ENCODE data around the gene SERPINB1.
"Not testable (repeated sequence)": the region's sequence is repeated elsewhere in the genome, so short reads cannot be mapped to it uniquely, and the experiment has no call there.

The SERPINB1 gene

GRCh38 chr6:2841264-2842138, at the start of gene SERPINB1:
Gene SERPINB1 (minus strand): TSS chr6:2841863. CDS start chr6:2840586, 1,277 bp downstream.
- peak; percentile 89 to 95 for DNase-seq

DNA sequence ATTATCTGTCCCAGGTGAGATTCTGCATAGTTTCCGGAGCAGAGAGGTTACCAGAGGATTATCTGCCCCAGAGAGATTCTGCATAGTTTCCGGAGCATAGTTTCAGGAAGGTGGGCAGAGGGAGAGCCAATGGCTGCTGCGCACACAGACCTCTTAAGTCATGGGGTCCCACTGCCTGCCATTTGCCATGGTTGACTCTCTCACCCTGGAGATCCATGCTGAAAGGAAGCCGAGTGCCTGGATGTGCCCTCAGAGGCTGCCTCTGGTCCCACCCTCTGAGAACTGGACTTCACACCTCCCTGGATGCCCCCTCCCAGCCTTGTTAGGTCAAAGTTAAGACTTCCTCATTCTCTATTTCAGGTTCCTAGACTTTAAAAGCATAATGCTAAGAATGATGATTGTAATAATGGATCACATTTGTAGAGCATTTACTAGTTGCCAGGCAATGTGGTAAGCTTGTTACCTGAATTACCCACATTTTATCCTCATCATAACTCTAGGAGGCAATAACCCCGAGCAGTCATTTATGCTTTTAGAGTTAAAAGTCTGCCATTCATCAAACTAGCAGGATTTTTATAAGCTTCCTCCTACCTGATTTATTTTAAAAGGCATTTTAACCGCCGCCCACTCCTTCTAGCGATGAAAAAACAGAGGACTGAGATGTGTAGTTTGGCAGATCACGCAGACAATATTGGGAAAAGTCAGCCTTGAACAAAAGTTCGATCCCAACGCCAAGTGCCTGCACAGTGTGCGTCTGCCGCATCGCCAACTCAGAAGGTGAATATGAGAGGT, 49.5 kb upstream of the SERPINB1 start:
- no peak for DNase-seq

DNA sequence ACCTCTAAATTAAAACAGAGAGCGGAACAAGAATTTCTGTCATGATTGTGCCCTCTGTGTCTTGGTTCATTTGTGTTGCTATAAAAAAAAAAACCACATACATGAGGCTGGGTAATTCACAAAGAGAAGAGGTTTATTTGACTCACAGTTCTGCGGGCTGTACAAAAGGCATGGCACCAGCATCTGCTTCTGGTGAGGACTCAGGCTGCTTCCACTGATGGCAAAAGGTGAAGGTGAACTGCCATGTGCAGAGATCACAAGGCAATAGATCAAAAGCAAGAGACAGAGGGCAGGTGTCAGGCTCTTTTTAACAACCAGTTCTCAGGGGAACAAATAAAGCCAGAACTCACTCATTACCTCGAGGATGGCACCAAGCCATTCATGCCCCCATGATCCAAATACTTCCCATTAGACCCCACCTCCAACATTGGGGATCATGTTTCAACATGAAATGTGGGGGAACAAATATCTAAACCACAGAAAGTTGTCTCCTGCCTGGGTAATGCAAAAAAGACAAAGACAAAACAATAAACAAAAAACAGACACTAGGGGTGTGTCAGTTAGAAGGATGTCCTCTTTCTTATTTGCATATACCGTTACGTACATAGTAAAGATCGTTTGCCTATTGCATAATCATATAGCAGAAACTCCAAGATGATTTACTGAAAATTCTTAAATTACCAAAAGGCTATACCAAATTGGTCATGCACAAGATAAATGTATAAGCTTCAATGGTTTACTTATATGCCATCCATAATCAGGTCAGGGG, 44.5 kb upstream of the SERPINB1 start:
- no peak for DNase-seq

- peak; percentile 18 to 25 for DNase-seq
Observed at GRCh38 chr6:2884804-2885203, 43.1 kb upstream of the SERPINB1 start.

DNA sequence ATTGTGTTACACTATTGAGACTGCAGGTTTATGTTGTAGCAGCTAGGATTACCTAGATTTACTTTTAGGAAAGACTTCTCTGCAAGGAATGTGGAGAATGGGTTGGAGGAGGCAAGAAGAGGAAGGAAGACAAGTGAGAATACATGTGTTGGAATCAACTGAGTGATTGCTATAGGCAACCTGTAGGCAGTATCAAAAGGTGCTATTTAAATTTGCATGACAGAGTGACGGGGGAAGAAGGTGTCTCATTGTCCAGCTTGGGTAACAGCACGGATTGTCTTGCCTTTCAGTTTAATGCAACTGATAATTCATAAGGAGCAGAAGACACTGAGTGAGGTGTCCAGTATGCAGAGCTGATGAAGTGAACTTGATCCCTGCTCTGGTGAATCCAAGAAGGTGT, 42.0 kb upstream of the SERPINB1 start:
- no peak for DNase-seq

GRCh38 chr6:2881423-2881822, 39.8 kb upstream of the SERPINB1 start:
- no peak for DNase-seq

GRCh38 chr6:2880156-2880555, 38.5 kb upstream of the SERPINB1 start:
- not testable (repeated sequence) for DNase-seq

DNA sequence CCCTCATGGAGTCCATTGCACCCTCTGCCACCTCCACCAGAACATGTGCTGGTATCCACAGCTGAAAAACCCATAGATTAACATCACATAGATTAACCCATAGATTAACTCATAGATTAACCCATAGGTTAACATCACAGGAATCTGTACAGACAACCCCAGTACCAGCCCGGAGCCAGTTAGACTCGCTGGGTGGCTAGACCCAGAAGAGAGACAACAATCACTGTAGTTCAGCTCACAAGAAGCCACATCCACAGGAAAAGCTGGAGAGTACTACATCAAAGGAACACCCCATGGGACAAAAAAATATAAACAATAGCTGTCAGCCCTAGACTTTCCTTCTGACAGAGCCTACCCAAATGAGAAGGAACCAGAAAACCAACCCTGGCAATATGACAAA, 36.3 kb upstream of the SERPINB1 start:
- DNase-seq = no peak

- DNase-seq = no peak
Observed at GRCh38 chr6:2877057-2877882, 35.6 kb upstream of the SERPINB1 start.

GRCh38 chr6:2876210-2877056, 34.8 kb upstream of the SERPINB1 start:
- no peak for DNase-seq

GRCh38 chr6:2875359-2876191, 33.9 kb upstream of the SERPINB1 start:
- peak; percentile 26 to 33 for DNase-seq

- DNase-seq = no peak
Observed at GRCh38 chr6:2873643-2874042, 32.0 kb upstream of the SERPINB1 start.

DNA sequence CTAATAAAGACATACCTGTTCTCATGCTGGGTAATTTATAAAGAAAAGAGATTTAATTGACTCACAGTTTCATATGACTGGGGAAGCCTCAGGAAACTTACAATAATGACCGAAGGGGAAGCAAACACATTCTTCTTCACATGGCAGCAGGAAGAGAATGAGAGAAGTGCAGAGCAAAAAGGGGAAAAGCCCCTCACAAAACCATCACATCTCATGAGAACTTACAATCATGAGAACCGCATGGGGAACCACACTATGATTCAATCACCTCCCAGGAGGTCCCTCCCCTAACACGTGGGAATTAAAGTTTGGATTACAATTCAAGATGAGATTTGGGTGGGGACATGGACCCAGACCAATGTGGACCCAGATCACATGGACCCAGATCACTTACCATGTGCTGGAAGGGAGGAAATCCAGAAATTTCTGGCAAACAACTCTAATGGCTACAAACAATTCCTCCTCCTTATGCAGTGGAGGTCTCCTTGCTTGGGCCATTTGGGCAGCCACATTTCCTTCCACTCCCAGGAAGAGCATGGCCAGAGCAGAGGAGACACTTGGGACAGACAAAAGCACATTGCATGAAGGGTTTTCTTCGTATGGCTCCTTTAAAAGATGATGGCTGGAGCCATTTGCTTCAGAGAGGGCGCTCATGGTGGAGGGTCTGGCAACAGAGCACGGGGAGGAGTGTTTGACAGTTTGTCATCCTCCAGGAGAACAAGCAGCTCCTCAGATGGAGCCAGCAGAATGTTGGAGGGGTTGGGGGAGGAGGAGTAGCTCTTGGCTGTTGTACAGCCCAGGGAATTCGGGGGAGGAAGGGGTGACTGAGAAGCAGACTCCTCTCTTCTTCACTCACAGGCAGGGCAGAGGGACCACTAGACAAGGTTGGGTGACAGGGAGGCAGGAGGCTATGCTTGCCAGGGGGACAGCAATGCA, 31.0 kb upstream of the SERPINB1 start:
- no peak for DNase-seq

DNA sequence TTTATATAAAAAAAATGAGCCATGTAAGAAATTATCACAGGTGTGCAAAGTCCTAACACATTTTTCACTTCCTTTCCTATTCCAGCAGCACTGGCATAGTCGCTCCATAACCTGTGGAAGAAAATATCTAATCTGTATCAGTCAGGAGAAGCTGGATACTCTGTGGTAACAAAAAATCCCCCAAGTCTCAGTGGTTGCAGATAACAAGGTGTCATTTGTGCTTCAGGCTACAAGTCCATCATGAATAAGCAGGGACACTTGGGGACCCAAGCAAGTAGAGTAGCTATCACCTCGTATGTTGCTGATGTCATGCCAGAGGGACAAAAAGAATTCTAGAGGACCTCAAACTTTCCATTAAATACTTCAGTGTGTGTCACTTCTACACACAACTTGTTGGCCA, 30.3 kb upstream of the SERPINB1 start:
- no peak for DNase-seq

- DNase-seq = no peak
Observed at GRCh38 chr6:2871102-2871501, 29.4 kb upstream of the SERPINB1 start.

DNA sequence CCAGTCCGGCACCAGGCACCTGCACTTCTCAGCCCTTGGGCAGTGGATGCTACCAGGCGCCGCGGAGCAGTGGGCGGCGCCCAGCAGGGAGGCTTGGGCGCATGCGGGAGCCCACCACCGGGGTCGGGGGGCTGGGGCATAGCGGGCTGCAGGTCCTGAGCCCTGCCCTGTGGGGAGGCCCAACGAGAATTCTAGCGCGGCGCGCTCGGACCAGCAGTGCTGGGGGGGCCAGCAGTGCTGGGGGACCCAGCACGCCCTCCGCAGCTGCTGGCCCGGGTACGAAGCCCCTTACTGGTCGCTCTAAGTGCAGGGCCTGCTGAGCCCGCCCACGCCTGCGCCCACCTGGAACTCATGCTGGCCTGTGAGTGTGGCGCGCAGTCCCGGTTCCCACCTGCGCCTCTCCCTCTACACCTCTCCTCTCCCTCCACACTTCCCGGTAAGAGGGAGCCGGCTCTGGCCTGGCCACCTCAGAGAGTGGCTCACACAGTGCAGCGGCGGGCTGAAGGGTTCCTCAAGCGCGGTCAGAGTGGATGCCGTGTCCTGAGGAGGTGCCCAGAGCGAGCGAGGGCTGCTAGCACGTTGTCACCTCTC, 28.5 kb upstream of the SERPINB1 start:
- no peak for DNase-seq

- DNase-seq = no peak
Observed at GRCh38 chr6:2868637-2869036, 27.0 kb upstream of the SERPINB1 start.

DNA sequence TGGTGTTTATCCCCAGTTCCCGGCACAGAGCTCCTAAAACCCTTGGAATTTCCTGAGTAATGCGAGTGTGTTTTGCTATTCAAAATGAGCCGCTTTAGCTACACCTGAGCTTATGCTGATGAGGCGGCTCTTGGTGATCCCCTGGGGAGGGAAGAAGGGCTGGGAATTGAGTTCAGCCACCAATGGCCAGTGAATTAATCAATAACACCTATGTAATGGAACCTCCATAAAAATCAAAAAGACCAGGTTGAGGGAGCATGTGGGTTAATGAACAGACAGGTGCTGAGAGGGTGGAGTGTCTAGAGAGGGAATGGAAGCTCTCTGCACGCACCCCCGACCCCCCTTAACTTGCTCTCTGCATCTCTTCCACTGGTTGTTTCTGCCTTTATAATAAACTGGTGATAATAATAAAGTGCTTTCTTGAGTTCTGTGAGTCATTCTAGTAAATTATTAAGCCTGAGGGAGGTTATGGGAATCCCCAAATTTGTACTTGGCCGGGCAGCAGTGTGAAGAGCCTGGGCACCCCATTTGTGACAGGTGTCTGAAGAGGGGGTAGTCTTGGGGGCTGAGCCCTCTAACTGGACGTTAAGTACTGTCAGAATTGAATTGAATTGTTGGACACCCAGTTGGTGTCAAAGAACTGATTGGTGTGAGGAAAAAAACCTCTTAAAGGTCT, 24.6 kb upstream of the SERPINB1 start:
- DNase-seq = no peak

Measured in Kasumi-1 (cell line).